ENCODE data around the gene CERS6. TPM values are rescaled to one million over a fixed set of nuclear protein-coding genes. Genes with fewer than 3 reads are reported as not detected.

Gene CERS6
- total and polyA plus RNA-seq, 2 of the 8 experiments (the other 6 are each of a cell fraction or from before 2014, with no cell fraction given), result 6.8 to 28.2 TPM

DNA sequence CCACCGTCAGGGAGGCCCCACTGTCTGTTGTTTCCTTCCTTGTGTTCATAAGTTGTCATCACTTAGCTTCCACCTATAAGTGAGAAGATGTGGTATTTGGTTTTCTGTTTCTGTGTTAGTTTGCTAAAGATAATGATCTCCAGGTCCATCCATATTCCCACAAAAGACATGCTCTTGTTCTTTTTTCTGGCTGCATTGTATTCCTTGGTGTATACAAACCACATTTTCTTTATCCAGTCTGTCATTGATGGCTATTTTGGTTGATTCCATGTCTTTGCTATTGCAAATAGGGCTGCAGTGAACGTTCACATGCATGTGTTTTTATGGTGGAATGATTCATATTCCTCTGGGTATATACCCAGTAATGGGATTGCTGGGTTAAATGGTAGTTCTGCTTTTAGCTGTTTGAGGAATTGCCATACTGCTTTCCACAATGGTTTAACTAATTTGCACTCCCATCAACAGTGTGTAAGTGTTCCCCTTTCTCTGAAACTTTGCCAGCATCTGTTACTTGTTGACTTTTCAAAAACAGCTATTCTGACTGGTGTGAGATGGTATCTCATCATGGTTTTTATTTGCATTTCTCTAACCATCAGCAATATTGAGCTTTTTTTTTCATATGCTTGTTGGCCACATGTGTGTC is 189.7 kb downstream of the CERS6 start:
- Histone ChIP-seq H3K27me3 (replicated peaks in 1 of 4; ENCODE audit: control insufficient read depth in 3 of 4, extremely low read depth in 1 of 4, insufficient read depth in 3 of 4, low read length in 3 of 4) (no peaks in the 10 kb centered on the region), H3K4me2 (ENCODE audit: insufficient read depth in 1 of 2, low read depth in 2 of 2, low read length in 2 of 2) (no peak overlapping the region), H3K9ac (replicated peaks in 1 of 4; ENCODE audit: extremely low read depth in 1 of 4, low read depth in 3 of 4, low read length in 3 of 4) (no peak overlapping the region), H4K20me1 (replicated peaks in 1 of 2; ENCODE audit: control insufficient read depth in 1 of 2, insufficient read depth in 2 of 2, low read length in 2 of 2) (no peaks in the 10 kb centered on the region), H3K79me2 (ENCODE audit: control insufficient read depth in 1 of 2, insufficient read depth in 2 of 2, low read length in 2 of 2) (peaks cover 0 to 25% of the 10 kb centered on the region in 2 experiments; a peak in 3 of 4 replicates), H4K91ac (replicated peaks; ENCODE audit: insufficient read length, low read length) (no peak overlapping the region), H4K8ac (ENCODE audit: extremely low read depth, insufficient read depth, low read length) (no peak overlapping the region), H3K36me3 (ENCODE audit: control insufficient read depth in 2 of 4, insufficient read depth in 4 of 4, low read length in 3 of 4) (no peaks in the 10 kb centered on the region), H2BK120ac (replicated peaks; ENCODE audit: low read depth, low read length) (no peak overlapping the region), H3K27ac (ENCODE audit: low read depth, low read length) (no peak overlapping the region), H3K79me1 (ENCODE audit: low read depth, low read length) (peaks cover 2% of the 10 kb centered on the region), H3K4me3 (ENCODE audit: extremely low read depth in 1 of 4, insufficient read depth in 2 of 4, low read depth in 3 of 4, low read length in 4 of 4) (no peak overlapping the region), H2AK5ac (ENCODE audit: low read depth, low read length) (no peak overlapping the region), H3K14ac (ENCODE audit: insufficient read length) (no peak overlapping the region), H3K18ac (ENCODE audit: extremely low read depth, low read length) (no peak overlapping the region), H2BK15ac (ENCODE audit: low read length) (no peak overlapping the region), H3K4me1 (replicated peaks in 1 of 4; ENCODE audit: control insufficient read depth in 3 of 4, insufficient read depth in 4 of 4, low read length in 3 of 4) (peaks cover 0 to 12% (median 5%) of the 10 kb centered on the region in 4 experiments; a peak in 4 of 7 replicates), H2AFZ (ENCODE audit: low read length) (no peak overlapping the region), H2BK5ac (ENCODE audit: low read depth, low read length) (no peak overlapping the region), H3K4ac (replicated peaks; ENCODE audit: insufficient read length, low read depth, low read length) (no peak overlapping the region), H3K23ac (ENCODE audit: insufficient read length) (no peak overlapping the region), H2BK12ac (ENCODE audit: low read depth, low read length) (no peak overlapping the region), H2BK20ac (ENCODE audit: low read length) (no peak overlapping the region), H3K56ac (replicated peaks; ENCODE audit: insufficient read length, low read depth, low read length) (no peak overlapping the region), H4K5ac (ENCODE audit: insufficient read length, low read depth, low read length) (no peak overlapping the region), H3K23me2 (ENCODE audit: low read depth, low read length) (peaks cover 3% of the 10 kb centered on the region; the same call in 1 of the 2 replicates), H3K9me3 (ENCODE audit: insufficient read depth in 2 of 2, low read depth in 1 of 2, low read length in 1 of 2) (no peaks in the 10 kb centered on the region)
- ChIA-PET POLR2A (ENCODE audit: partially characterized antibody) (interaction anchor here (0.9 kb wide), 1 partner anchor 210 kb away, joined by 4 read pairs; no protein-coding TSS in a partner anchor), CTCF (ENCODE audit: partially characterized antibody) (interaction anchor here (1.0 to 1.3 kb wide), 3 partner anchors 59 to 299 kb away, joined by 3 to 5 read pairs (median 5); no protein-coding TSS in a partner anchor)
- DNase-seq (ENCODE audit: low read depth in 1 of 2, low spot score in 2 of 2), result no peak
- 77% methylated on average over 2 of the region's 2 CpGs; no CpG with 5 or more reads in 1 of the 2 experiments for WGBS, 2 experiments (ENCODE audit: extremely low coverage in 1 of 2, insufficient coverage in 1 of 2, insufficient read length in 1 of 2, insufficient replicate concordance in 2 of 2, low coverage in 1 of 2, low lambda C conversion rate in 2 of 2, missing lambda C conversion rate in 1 of 2)
- no peak for FAIRE-seq
- TF ChIP-seq SP4 (IDR thresholded peaks at IDR 0.05; ENCODE audit: low read length), result no peak
- no peak for TF ChIP-seq GABPA (IDR thresholded peaks at IDR 0.05; ENCODE audit: borderline replicate concordance, insufficient read depth, low read length)
- no peak for TF ChIP-seq NANOG (IDR thresholded peaks at IDR 0.05; ENCODE audit: insufficient read depth, low read depth, low read length, poor library complexity, severe bottlenecking)
- TF ChIP-seq KDM5A (IDR thresholded peaks at IDR 0.05; ENCODE audit: low read length), result no peak
- TF ChIP-seq, protein P1, sequence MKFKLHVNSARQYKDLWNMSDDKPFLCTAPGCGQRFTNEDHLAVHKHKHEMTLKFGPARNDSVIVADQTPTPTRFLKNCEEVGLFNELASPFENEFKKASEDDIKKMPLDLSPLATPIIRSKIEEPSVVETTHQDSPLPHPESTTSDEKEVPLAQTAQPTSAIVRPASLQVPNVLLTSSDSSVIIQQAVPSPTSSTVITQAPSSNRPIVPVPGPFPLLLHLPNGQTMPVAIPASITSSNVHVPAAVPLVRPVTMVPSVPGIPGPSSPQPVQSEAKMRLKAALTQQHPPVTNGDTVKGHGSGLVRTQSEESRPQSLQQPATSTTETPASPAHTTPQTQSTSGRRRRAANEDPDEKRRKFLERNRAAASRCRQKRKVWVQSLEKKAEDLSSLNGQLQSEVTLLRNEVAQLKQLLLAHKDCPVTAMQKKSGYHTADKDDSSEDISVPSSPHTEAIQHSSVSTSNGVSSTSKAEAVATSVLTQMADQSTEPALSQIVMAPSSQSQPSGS (IDR thresholded peaks at IDR 0.05; ENCODE audit: low read length), result no peak
- no peak for TF ChIP-seq BCL11A (IDR thresholded peaks at IDR 0.05; ENCODE audit: low read depth in 2 of 2, low read length in 2 of 2)
- TF ChIP-seq RFX5 (IDR thresholded peaks at IDR 0.05; ENCODE audit: borderline replicate concordance, low read depth, low read length), result no peak
- TF ChIP-seq CBX8 (IDR thresholded peaks at IDR 0.05; ENCODE audit: borderline replicate concordance, low read depth, low read length), result no peak
- TF ChIP-seq SRF (IDR thresholded peaks at IDR 0.05; ENCODE audit: low read depth, low read length), result no peak
- no peak for TF ChIP-seq RBBP5 (IDR thresholded peaks at IDR 0.05; ENCODE audit: borderline replicate concordance, low read depth, low read length)
